CD8-positive, alpha-beta memory T cell (primary cell): ENCODE results near the gene TBC1D8. TPM values are rescaled to one million over a fixed set of nuclear protein-coding genes. Genes with fewer than 3 reads are reported as not detected.

Source experiments
- CTCF ChIA-PET: fragments of 350-600 bp; sonication (Branson Sonifier 250); formaldehyde crosslinking; loops from one replicate; lab custom pipeline; 2021; ENCODE audit warnings: antibody characterized with exemption; lab: Charles Lee
- POLR2A ChIA-PET: fragments of 350-600 bp; sonication (Branson Sonifier 250); formaldehyde crosslinking; loops from one replicate; lab custom pipeline; 2021; ENCODE audit warnings: antibody characterized with exemption; lab: Charles Lee
- DNase-seq, 5 donors: peaks; one replicate each; pipeline versions ENCODE4 v3.0.0 to v3.0.0-alpha.2; 2020 to 2022; ENCODE audit warnings: mixed read lengths in 1 of 5
- H3K27ac ChIP-seq: one replicate; pipeline ENCODE4 v1.7.0; 2013; ENCODE audit warnings: low read depth, mild to moderate bottlenecking, low read length, moderate library complexity
- H3K27me3 ChIP-seq: 2 replicates; pipeline ENCODE4 v1.7.0; 2013; ENCODE audit warnings: low read length, mild to moderate bottlenecking; ENCODE audit not compliant: insufficient read depth, poor library complexity, severe bottlenecking
- H3K36me3 ChIP-seq: 2 replicates; pipeline ENCODE4 v1.7.0; 2013; ENCODE audit warnings: mild to moderate bottlenecking, low read length, moderate library complexity; ENCODE audit not compliant: insufficient read depth
- H3K4me1 ChIP-seq: 2 replicates; pipeline ENCODE4 v1.7.0; 2013; ENCODE audit warnings: mild to moderate bottlenecking, low read length, moderate library complexity; ENCODE audit not compliant: insufficient read depth
- H3K4me3 ChIP-seq: 2 replicates; pipeline ENCODE4 v1.7.0; 2013; ENCODE audit warnings: mild to moderate bottlenecking, low read length
- H3K9me3 ChIP-seq: 2 replicates; pipeline ENCODE4 v1.7.0; 2013; ENCODE audit warnings: mild to moderate bottlenecking, low read length
- H3K27ac Mint-ChIP-seq, 8 donors: one replicate each; pipeline ENCODE4 v1.8.0; 2020 to 2021; ENCODE audit warnings: mixed read lengths in 8 of 8, mild to moderate bottlenecking in 6 of 8, inconsistent platforms in 3 of 8, moderate library complexity in 3 of 8
- H3K27me3 Mint-ChIP-seq, 2 donors: one replicate each; pipeline ENCODE4 v1.8.0; 2020 to 2021; ENCODE audit warnings: mixed read lengths in 2 of 2, mild to moderate bottlenecking in 1 of 2, moderate library complexity in 1 of 2
- H3K36me3 Mint-ChIP-seq, 3 donors: one replicate each; pipeline ENCODE4 v1.8.0; 2020 to 2021; ENCODE audit warnings: mixed read lengths in 3 of 3, inconsistent platforms in 1 of 3, mild to moderate bottlenecking in 1 of 3
- H3K4me1 Mint-ChIP-seq, 3 donors: one replicate each; pipeline ENCODE4 v1.8.0; 2020 to 2021; ENCODE audit warnings: mixed read lengths in 3 of 3, inconsistent platforms in 1 of 3, mild to moderate bottlenecking in 1 of 3
- H3K4me3 Mint-ChIP-seq, 7 donors: one replicate each; pipeline ENCODE4 v1.8.0; 2020 to 2021; ENCODE audit warnings: mixed read lengths in 7 of 7, mild to moderate bottlenecking in 6 of 7, moderate library complexity in 4 of 7, inconsistent platforms in 2 of 7
- H3K9me3 Mint-ChIP-seq, 5 donors: one replicate each; pipeline ENCODE4 v1.8.0; 2020 to 2022; ENCODE audit warnings: mixed read lengths in 5 of 5, mild to moderate bottlenecking in 3 of 5, moderate library complexity in 2 of 5, inconsistent platforms in 1 of 5
- polyA plus RNA-seq: library from polyadenylated mRNA; unstranded; fragments of 300-500 nt; fragmentation: Illumina TruSeq; gene quantifications from one replicate; pipeline ENCODE4 v1.2.3, GENCODE V29; 2021
- total RNA-seq, 2 experiments: library from RNA; stranded (reverse); gene quantifications; one replicate each; pipeline ENCODE4 v1.2.3, GENCODE V29; 2021

TBC1D8 gene
- total and polyA plus RNA-seq, 3 experiments from 2014 or later: 0.55 to 0.89 (median 0.69) TPM

DNA sequence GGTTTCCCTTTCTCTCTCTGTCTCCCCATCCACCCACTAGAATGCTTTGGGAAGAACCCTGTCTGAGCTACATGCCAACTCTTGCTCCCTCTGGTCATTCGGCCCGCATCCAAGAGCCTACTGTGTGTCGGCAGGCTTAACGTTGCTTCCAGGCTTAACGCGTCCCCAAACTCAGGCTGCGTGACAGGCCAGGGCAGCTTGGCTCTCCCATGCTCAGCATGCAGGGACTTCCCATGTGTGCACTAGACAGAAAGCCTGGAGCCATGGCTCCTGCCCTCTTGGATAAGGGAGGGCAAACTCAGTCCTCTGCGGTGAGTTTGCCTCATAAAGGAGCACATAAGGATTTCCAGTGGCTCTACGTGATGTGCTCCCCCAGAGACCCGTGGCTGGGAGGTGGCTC lies 105.9 kb downstream of the TBC1D8 start:
- DNase-seq: no peak
- H3K4me1 Mint-ChIP-seq: no peaks in the 10 kb centered on the region
- no peak overlapping the region for H3K4me3 Mint-ChIP-seq
- ChIA-PET CTCF (no interaction called here), POLR2A (no interaction called here)
- peaks cover 0 to 2% (median 0%) of the 10 kb centered on the region in 5 donors for H3K9me3 Mint-ChIP-seq
- peaks cover 0 to 4% (median 0%) of the 10 kb centered on the region in 3 donors for H3K36me3 Mint-ChIP-seq
- H3K27ac Mint-ChIP-seq: no peak overlapping the region
- Histone ChIP-seq H3K9me3 (no peaks in the 10 kb centered on the region), H3K4me1 (no peaks in the 10 kb centered on the region), H3K27me3 (peaks cover 3% of the 10 kb centered on the region), H3K36me3 (no peaks in the 10 kb centered on the region), H3K4me3 (no peak overlapping the region), H3K27ac (no peak overlapping the region)
- H3K27me3 Mint-ChIP-seq: peaks cover 6 to 21% of the 10 kb centered on the region in 2 donors

GRCh38 chr2:101041413-101041812 lies 109.8 kb downstream of the TBC1D8 start:
- no peak overlapping the region for H3K4me3 Mint-ChIP-seq
- no peak for DNase-seq
- H3K4me1 Mint-ChIP-seq: no peaks in the 10 kb centered on the region
- no peak overlapping the region for H3K27ac Mint-ChIP-seq
- H3K27me3 ChIP-seq: peaks cover 3% of the 10 kb centered on the region
- ChIA-PET POLR2A (no interaction called here), CTCF (no interaction called here)
- H3K4me1 ChIP-seq: no peaks in the 10 kb centered on the region
- H3K9me3 Mint-ChIP-seq: no peaks in the 10 kb centered on the region
- peaks cover 8 to 21% of the 10 kb centered on the region in 2 donors for H3K27me3 Mint-ChIP-seq
- H3K9me3 ChIP-seq: no peaks in the 10 kb centered on the region
- no peaks in the 10 kb centered on the region for H3K36me3 Mint-ChIP-seq
- no peak overlapping the region for H3K4me3 ChIP-seq
- no peaks in the 10 kb centered on the region for H3K36me3 ChIP-seq
- no peak overlapping the region for H3K27ac ChIP-seq

DNA sequence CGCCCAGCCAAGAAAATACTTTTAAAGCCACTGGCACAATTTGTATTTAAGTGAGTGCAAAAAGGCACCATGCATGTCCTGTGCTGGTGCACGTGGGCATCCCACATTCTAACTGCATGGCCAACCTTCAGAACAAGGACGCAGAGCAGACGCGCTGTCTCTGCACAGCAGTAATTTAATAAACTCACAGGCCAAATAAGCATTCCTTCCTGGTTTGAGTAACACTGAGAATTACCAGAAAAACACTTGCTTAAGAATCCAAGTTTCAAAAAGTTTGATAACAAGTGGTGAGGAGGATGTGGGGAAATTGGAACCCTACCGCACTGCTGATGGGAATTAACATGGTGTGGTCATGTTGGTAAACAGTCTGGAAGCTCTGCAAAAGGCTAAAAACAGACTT lies 110.4 kb downstream of the TBC1D8 start:
- Histone ChIP-seq H3K27me3 (peaks cover 3% of the 10 kb centered on the region), H3K27ac (no peak overlapping the region), H3K36me3 (no peaks in the 10 kb centered on the region), H3K4me1 (no peaks in the 10 kb centered on the region), H3K4me3 (no peak overlapping the region), H3K9me3 (no peaks in the 10 kb centered on the region)
- H3K4me1 Mint-ChIP-seq: no peaks in the 10 kb centered on the region
- H3K36me3 Mint-ChIP-seq: no peaks in the 10 kb centered on the region
- no peak overlapping the region for H3K27ac Mint-ChIP-seq
- ChIA-PET POLR2A (no interaction called here), CTCF (no interaction called here)
- H3K4me3 Mint-ChIP-seq: no peak overlapping the region
- no peaks in the 10 kb centered on the region for H3K9me3 Mint-ChIP-seq
- H3K27me3 Mint-ChIP-seq: peaks cover 3 to 21% of the 10 kb centered on the region in 2 donors
- DNase-seq: no peak

- Mint-ChIP-seq H3K27ac (no peak overlapping the region), H3K9me3 (no peaks in the 10 kb centered on the region), H3K4me3 (no peak overlapping the region), H3K27me3 (peaks cover 3 to 21% of the 10 kb centered on the region in 2 donors), H3K36me3 (no peaks in the 10 kb centered on the region), H3K4me1 (no peaks in the 10 kb centered on the region)
- H3K4me1 ChIP-seq: no peaks in the 10 kb centered on the region
- no peak for DNase-seq
- CTCF ChIA-PET: no interaction called here
- H3K36me3 ChIP-seq: no peaks in the 10 kb centered on the region
- POLR2A ChIA-PET: no interaction called here
- H3K9me3 ChIP-seq: no peaks in the 10 kb centered on the region
- H3K4me3 ChIP-seq: no peak overlapping the region
- no peak overlapping the region for H3K27ac ChIP-seq
- peaks cover 3% of the 10 kb centered on the region for H3K27me3 ChIP-seq
Observed at GRCh38 chr2:101040072-101040471, 111.1 kb downstream of the TBC1D8 start.

GRCh38 chr2:101038455-101039255 lies 112.5 kb downstream of the TBC1D8 start:
- H3K27ac ChIP-seq: no peak overlapping the region
- Mint-ChIP-seq H3K36me3 (no peaks in the 10 kb centered on the region), H3K27ac (no peak overlapping the region), H3K4me1 (no peaks in the 10 kb centered on the region), H3K9me3 (no peaks in the 10 kb centered on the region), H3K27me3 (peaks cover 2 to 19% of the 10 kb centered on the region in 2 donors), H3K4me3 (no peak overlapping the region)
- ChIA-PET POLR2A (no interaction called here), CTCF (no interaction called here)
- H3K36me3 ChIP-seq: no peaks in the 10 kb centered on the region
- no peaks in the 10 kb centered on the region for H3K4me1 ChIP-seq
- H3K4me3 ChIP-seq: no peak overlapping the region
- H3K27me3 ChIP-seq: no peaks in the 10 kb centered on the region
- no peaks in the 10 kb centered on the region for H3K9me3 ChIP-seq
- DNase-seq: no peak

GRCh38 chr2:101037161-101037755 lies 113.9 kb downstream of the TBC1D8 start:
- Histone ChIP-seq H3K27me3 (no peaks in the 10 kb centered on the region), H3K27ac (no peak overlapping the region), H3K4me3 (no peak overlapping the region), H3K4me1 (no peaks in the 10 kb centered on the region), H3K36me3 (no peaks in the 10 kb centered on the region), H3K9me3 (no peaks in the 10 kb centered on the region)
- Mint-ChIP-seq H3K27ac (no peak overlapping the region), H3K27me3 (peaks cover 2 to 15% of the 10 kb centered on the region in 2 donors), H3K9me3 (no peaks in the 10 kb centered on the region), H3K4me3 (no peak overlapping the region), H3K4me1 (no peaks in the 10 kb centered on the region), H3K36me3 (no peaks in the 10 kb centered on the region)
- no peak for DNase-seq
- ChIA-PET POLR2A (no interaction called here), CTCF (interaction anchor here (0.7 to 1.1 kb wide), 2 partner anchors 10 to 168 kb away, joined by 4 read pairs; no protein-coding TSS in a partner anchor)

DNA sequence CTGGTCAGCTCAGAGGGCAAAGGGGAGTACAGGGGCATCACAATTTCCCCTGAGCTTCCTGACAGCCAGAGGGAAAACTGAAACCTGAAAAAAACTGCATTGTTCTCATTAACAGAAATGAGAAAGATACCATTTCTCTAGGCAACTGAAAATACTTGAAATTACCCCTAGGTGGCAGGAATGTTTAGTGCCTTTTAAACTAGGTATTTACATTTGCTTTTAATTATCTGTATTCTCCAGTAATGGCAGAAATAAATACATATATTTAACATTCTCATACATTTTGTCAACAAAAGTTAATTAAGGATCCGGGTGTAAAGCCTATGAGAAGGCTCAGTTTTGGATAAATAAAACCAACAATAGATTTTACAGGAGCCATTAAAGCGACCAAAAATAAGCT lies 114.6 kb downstream of the TBC1D8 start:
- no peaks in the 10 kb centered on the region for H3K36me3 Mint-ChIP-seq
- Histone ChIP-seq H3K27me3 (no peaks in the 10 kb centered on the region), H3K27ac (no peak overlapping the region), H3K4me3 (no peak overlapping the region), H3K9me3 (no peaks in the 10 kb centered on the region), H3K36me3 (no peaks in the 10 kb centered on the region), H3K4me1 (no peaks in the 10 kb centered on the region)
- no peak for DNase-seq
- no peak overlapping the region for H3K4me3 Mint-ChIP-seq
- peaks cover 2 to 15% of the 10 kb centered on the region in 2 donors for H3K27me3 Mint-ChIP-seq
- POLR2A ChIA-PET: no interaction called here
- no peak overlapping the region for H3K27ac Mint-ChIP-seq
- CTCF ChIA-PET: interaction anchor here (0.7 to 1.1 kb wide), 2 partner anchors 9 to 169 kb away, joined by 4 read pairs; no protein-coding TSS in a partner anchor
- H3K4me1 Mint-ChIP-seq: no peaks in the 10 kb centered on the region
- H3K9me3 Mint-ChIP-seq: no peaks in the 10 kb centered on the region

DNA sequence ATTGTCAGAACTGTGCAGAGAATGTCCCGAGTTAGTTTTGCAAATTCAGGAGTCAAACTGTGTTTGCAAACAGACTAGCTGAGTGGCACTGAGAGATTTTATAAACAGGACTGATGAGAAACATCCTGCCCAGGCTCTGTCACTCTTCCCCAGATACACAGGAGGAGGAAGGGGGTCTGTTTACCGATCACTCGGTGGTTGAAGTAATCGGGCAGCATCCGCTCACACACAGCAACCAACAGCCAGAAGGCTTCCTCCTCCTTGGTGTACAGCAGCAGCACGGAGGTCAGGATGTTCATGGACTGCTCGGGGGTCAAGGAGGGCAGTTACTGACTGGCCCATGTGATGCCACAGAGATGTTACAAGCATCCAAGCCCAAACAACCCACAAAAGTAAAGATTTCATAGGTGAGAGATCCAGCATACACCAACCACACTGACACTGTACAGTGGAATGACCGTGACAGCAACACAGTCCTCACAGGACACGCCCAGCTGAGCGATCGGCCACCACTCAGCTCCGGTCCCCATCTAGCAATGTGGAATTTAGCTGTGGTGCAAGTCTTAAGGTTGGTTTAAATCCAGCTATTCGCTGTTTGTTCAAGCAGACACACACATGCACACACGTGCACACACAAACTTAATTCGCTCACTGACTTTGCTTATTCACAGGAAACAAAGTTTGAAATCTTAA lies 119.0 kb downstream of the TBC1D8 start:
- no peak overlapping the region for H3K4me3 ChIP-seq
- H3K9me3 ChIP-seq: no peaks in the 10 kb centered on the region
- no peaks in the 10 kb centered on the region for H3K36me3 ChIP-seq
- H3K36me3 Mint-ChIP-seq: no peaks in the 10 kb centered on the region
- H3K27ac Mint-ChIP-seq: no peak overlapping the region
- ChIA-PET POLR2A (no interaction called here), CTCF (no interaction called here)
- no peak for DNase-seq
- H3K27me3 ChIP-seq: no peaks in the 10 kb centered on the region
- no peaks in the 10 kb centered on the region for H3K4me1 Mint-ChIP-seq
- H3K9me3 Mint-ChIP-seq: no peaks in the 10 kb centered on the region
- no peak overlapping the region for H3K27ac ChIP-seq
- H3K27me3 Mint-ChIP-seq: peaks cover 9 to 19% of the 10 kb centered on the region in 2 donors
- no peak overlapping the region for H3K4me3 Mint-ChIP-seq
- H3K4me1 ChIP-seq: no peaks in the 10 kb centered on the region
